Activated CD8-positive, alpha-beta T cell treated with anti-CD3 and anti-CD28 coated beads for 36 hours (primary cell): ENCODE measurements around the gene OR6Y1. TPM values are rescaled to one million over a fixed set of nuclear protein-coding genes. Genes with fewer than 3 reads are reported as not detected.
A peak's percentile ranks its signal among the peaks of the same experiment; 100 is the strongest.

Experiments used
- ATAC-seq: fragments of 200-7000 bp; cut with Tn5 transposase; one replicate; pipeline ENCODE4 v1.10.0; 2021; ENCODE audit warnings: mild to moderate bottlenecking, moderate library complexity
- CTCF ChIA-PET: fragments of 350-600 bp; sonication (Branson Sonifier 250); formaldehyde crosslinking; loops from one replicate; lab custom pipeline; 2021; ENCODE audit warnings: antibody characterized with exemption; lab: Charles Lee
- POLR2A ChIA-PET: fragments of 350-600 bp; sonication (Branson Sonifier 250); formaldehyde crosslinking; loops from one replicate; lab custom pipeline; 2021; ENCODE audit warnings: antibody characterized with exemption; lab: Charles Lee
- DNase-seq: peaks from one replicate; pipeline ENCODE4 v3.0.0-alpha.2; 2020
- H3K27ac Mint-ChIP-seq: one replicate; pipeline ENCODE4 v1.8.0; 2021; ENCODE audit warnings: mild to moderate bottlenecking, mixed read lengths
- H3K27me3 Mint-ChIP-seq: one replicate; pipeline ENCODE4 v1.8.0; 2021; ENCODE audit warnings: mixed read lengths
- H3K36me3 Mint-ChIP-seq: one replicate; pipeline ENCODE4 v1.8.0; 2021; ENCODE audit warnings: low read depth, mixed read lengths
- H3K4me1 Mint-ChIP-seq: one replicate; pipeline ENCODE4 v1.8.0; 2021; ENCODE audit warnings: low read depth, mixed read lengths
- H3K4me3 Mint-ChIP-seq: one replicate; pipeline ENCODE4 v1.8.0; 2021; ENCODE audit warnings: mild to moderate bottlenecking, moderate library complexity, mixed read lengths
- H3K9me3 Mint-ChIP-seq: one replicate; pipeline ENCODE4 v1.8.0; 2021; ENCODE audit warnings: mixed read lengths
- intact Hi-C: fragments of 100-400 bp; cut with micrococcal nuclease; formaldehyde crosslinking; loops from one replicate; pipeline ENCODE4 v1.10.0; 2022
- total RNA-seq, 2 experiments: library from RNA; stranded (reverse); gene quantifications; one replicate each; pipeline ENCODE4 v1.2.3, GENCODE V29; 2021
- TF ChIP-seq, protein P1 (sequence below): fragments of 200-600 bp; IDR thresholded peaks from one replicate; pipeline ENCODE4 v1.8.0; 2022; ENCODE audit warnings: antibody characterized with exemption, mild to moderate bottlenecking

OR6Y1 gene
- total RNA-seq, 2 experiments from 2014 or later = not detected

DNA sequence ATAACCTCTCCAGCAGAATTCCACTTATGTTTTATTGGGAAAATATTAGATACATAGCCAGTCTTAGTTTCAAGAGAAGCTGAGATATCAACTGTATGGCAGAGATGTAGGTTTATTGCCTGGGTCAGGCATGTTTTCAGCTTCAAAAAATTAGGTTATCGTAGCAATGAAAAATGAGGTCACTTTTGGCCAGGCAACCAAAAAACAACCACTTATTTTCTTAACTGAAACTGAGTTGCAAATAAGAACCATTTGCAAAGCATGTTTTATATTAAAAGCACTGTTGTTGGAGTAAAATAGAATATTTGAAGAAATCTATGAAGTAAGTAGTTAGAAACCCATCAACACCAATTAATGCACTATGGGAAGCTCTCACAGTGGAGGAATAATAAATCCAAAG, 5.5 kb upstream of the OR6Y1 start:
- Mint-ChIP-seq H3K4me1 (no peaks in the 10 kb centered on the region), H3K27ac (no peak overlapping the region), H3K27me3 (peaks cover 14% of the 10 kb centered on the region), H3K36me3 (no peaks in the 10 kb centered on the region), H3K9me3 (no peaks in the 10 kb centered on the region), H3K4me3 (no peak overlapping the region)
- TF ChIP-seq, protein P1, sequence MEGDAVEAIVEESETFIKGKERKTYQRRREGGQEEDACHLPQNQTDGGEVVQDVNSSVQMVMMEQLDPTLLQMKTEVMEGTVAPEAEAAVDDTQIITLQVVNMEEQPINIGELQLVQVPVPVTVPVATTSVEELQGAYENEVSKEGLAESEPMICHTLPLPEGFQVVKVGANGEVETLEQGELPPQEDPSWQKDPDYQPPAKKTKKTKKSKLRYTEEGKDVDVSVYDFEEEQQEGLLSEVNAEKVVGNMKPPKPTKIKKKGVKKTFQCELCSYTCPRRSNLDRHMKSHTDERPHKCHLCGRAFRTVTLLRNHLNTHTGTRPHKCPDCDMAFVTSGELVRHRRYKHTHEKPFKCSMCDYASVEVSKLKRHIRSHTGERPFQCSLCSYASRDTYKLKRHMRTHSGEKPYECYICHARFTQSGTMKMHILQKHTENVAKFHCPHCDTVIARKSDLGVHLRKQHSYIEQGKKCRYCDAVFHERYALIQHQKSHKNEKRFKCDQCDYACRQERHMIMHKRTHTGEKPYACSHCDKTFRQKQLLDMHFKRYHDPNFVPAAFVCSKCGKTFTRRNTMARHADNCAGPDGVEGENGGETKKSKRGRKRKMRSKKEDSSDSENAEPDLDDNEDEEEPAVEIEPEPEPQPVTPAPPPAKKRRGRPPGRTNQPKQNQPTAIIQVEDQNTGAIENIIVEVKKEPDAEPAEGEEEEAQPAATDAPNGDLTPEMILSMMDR = no peak
- intact Hi-C loops = no loop called here
- ATAC-seq (no peak), DNase-seq (no peak)
- POLR2A ChIA-PET = no interaction called here
- CTCF ChIA-PET = interaction anchor here (1.8 kb wide), 1 partner anchor 12 kb away, joined by 4 read pairs; no protein-coding TSS in a partner anchor

DNA sequence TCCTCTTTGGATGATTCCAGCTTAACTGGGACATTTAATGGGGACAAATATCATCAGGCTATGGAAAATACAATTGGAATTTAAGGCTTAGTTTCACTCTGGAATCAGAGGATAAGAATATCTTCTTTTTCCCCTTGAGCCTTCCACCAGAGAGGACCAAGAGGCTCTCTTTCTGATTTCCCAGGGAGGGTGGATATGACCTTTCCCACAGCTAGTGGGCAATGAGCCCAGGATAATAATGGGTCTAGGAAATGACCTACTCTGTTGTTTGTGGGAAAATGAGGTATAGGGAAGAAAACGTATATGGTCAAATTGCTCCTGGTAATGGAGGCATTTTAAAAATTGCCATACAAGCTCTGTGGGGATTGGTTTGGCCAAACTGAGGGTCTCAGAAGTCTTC, 1.9 kb downstream of the OR6Y1 start:
- ATAC-seq = no peak
- no peak overlapping the region for H3K27ac Mint-ChIP-seq
- ChIA-PET CTCF (interaction anchor here (0.9 kb wide), 1 partner anchor 8 kb away, joined by 4 read pairs; no protein-coding TSS in a partner anchor), POLR2A (no interaction called here)
- TF ChIP-seq, protein P1 = no peak
- peaks cover 17% of the 10 kb centered on the region for H3K27me3 Mint-ChIP-seq
- no peaks in the 10 kb centered on the region for H3K4me1 Mint-ChIP-seq
- no peak for DNase-seq
- H3K36me3 Mint-ChIP-seq = no peaks in the 10 kb centered on the region
- no peak overlapping the region for H3K4me3 Mint-ChIP-seq
- intact Hi-C loops = no loop called here
- no peaks in the 10 kb centered on the region for H3K9me3 Mint-ChIP-seq

DNA sequence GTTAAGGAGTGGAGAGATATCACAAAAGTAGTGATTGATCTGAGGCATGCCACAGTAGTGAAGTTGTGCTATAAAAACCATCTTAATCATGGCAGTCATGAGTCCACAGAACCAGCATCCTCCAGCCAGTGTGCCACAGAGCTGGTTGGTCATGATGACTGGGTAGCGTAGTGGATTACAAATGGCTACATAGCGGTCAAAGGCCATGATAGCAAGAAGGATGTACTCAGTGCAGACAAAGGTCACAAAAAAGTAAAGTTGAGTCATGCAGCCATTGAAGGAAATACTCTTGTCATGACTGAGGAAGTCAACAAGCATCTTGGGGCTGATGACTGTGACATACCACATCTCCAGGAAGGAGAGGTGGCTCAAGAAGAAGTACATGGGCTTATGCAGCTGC, 6.7 kb downstream of the OR6Y1 start:
- H3K27ac Mint-ChIP-seq = no peak overlapping the region
- peaks cover 26% of the 10 kb centered on the region for H3K27me3 Mint-ChIP-seq
- POLR2A ChIA-PET = no interaction called here
- CTCF ChIA-PET = no interaction called here
- ATAC-seq (peak; percentile 24), DNase-seq (peak; percentile 1)
- H3K36me3 Mint-ChIP-seq = no peaks in the 10 kb centered on the region
- intact Hi-C loops = no loop called here
- no peaks in the 10 kb centered on the region for H3K9me3 Mint-ChIP-seq
- TF ChIP-seq, protein P1 = no peak
- H3K4me1 Mint-ChIP-seq = no peaks in the 10 kb centered on the region
- H3K4me3 Mint-ChIP-seq = no peak overlapping the region

DNA sequence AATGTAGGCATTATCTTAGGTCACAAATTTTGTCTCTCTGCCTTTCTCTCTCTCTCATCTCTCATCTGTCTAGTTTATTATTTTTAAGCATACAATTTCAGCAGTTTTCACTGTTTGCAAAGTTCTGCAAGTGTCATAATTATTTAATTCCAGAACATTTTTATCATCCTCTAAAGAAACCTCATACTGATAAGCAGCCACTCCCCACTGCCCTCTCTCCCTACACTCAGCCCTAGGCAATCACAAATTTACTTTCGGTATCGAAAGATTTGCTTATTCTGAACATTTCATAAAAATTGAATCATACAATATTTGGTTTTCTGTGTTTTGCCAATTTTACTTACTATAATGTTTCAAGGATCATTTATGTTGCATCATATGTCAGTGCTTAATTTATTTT, 16.6 kb downstream of the OR6Y1 start:
- Mint-ChIP-seq H3K27me3 (peaks cover under 1% of the 10 kb centered on the region), H3K4me1 (no peaks in the 10 kb centered on the region), H3K36me3 (no peaks in the 10 kb centered on the region), H3K4me3 (no peak overlapping the region), H3K27ac (no peak overlapping the region), H3K9me3 (no peaks in the 10 kb centered on the region)
- DNase-seq (no peak), ATAC-seq (no peak)
- TF ChIP-seq, protein P1 = no peak
- CTCF ChIA-PET = interaction anchor here (1.1 kb wide), 1 partner anchor 10 kb away, joined by 3 read pairs; no protein-coding TSS in a partner anchor
- intact Hi-C loops = no loop called here
- POLR2A ChIA-PET = no interaction called here

DNA sequence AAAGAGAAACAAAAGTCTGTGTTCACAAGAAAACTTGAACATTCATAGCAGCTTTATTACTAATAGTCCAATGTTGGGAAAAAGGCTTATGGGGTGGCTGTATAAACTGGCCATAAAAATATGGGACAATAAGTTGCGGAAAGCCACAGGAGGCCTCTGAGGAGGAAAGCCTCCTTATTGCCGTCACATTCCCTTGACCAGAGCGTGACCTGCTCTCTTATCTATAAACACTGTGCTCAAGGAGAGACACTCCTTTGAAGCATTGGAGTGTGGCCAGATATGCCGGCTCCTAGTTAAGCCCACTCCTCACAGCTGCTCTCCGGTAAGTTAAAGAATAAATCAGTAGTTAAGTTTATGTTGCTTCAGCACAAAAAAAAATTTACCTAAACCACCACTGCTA, 19.7 kb downstream of the OR6Y1 start:
- no peak overlapping the region for H3K27ac Mint-ChIP-seq
- no peaks in the 10 kb centered on the region for H3K9me3 Mint-ChIP-seq
- intact Hi-C loops = no loop called here
- TF ChIP-seq, protein P1 = no peak
- ChIA-PET CTCF (no interaction called here), POLR2A (no interaction called here)
- DNase-seq (no peak), ATAC-seq (no peak)
- no peaks in the 10 kb centered on the region for H3K4me1 Mint-ChIP-seq
- H3K27me3 Mint-ChIP-seq = peaks cover 4% of the 10 kb centered on the region
- no peak overlapping the region for H3K4me3 Mint-ChIP-seq
- no peaks in the 10 kb centered on the region for H3K36me3 Mint-ChIP-seq
